ENCODE measurements around the gene BAG2. TPM values are rescaled to one million over a fixed set of nuclear protein-coding genes. Genes with fewer than 3 reads are reported as not detected.

Gene BAG2
- polyA plus RNA-seq, 1 donor from 2014 or later, result 3.2 TPM

DNA sequence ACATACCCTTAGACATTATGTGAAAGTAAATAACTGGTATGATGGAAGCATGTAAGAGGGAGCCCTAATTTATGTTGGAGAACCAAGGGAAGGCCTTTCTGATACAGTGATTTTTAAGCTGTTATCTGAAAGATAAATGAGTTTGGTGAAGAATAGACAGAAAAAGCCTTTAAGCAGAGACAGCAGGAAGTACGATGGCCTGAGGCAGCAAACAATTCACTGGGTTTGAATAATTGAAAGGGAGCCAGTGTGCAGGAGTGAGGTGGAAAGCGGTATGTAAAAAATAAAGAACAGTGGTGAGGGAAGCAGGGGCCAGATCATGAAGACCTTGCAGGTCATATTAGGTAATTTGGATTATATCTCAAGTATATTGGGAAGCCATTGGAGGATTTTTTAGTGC is 54.1 kb downstream of the BAG2 start:
- Histone ChIP-seq H3K9ac (ENCODE audit: low read length) (no peak overlapping the region), H3K27ac (ENCODE audit: low read length) (no peak overlapping the region), H3K4me2 (ENCODE audit: low read length) (no peak overlapping the region), H3K36me3 (ENCODE audit: insufficient read depth, low read length) (no peaks in the 10 kb centered on the region), H3K9me2 (ENCODE audit: insufficient read depth, low read length) (no peaks in the 10 kb centered on the region), H3F3A (ENCODE audit: insufficient read depth, low read length, poor library complexity, severe bottlenecking) (no peaks in the 10 kb centered on the region), H3K27me3 (ENCODE audit: insufficient read depth, low read depth, low read length) (no peaks in the 10 kb centered on the region), H3K9me3 (ENCODE audit: low read length) (no peaks in the 10 kb centered on the region), H4K20me1 (ENCODE audit: insufficient read depth) (no peaks in the 10 kb centered on the region), H2AFZ (ENCODE audit: low read depth, low read length) (no peak overlapping the region), H3K4me3 (ENCODE audit: low read length) (no peak overlapping the region), H3K79me2 (replicated peaks; ENCODE audit: insufficient read depth, low read length) (no peaks in the 10 kb centered on the region)
- TF ChIP-seq CTCF (IDR thresholded peaks at IDR 0.05; ENCODE audit: poor library complexity, severe bottlenecking) (no peak), TAF1 (IDR thresholded peaks at IDR 0.05; ENCODE audit: low read depth) (no peak), POLR2AphosphoS5 (IDR thresholded peaks at IDR 0.05) (no peak), MXI1 (conservative IDR thresholded peaks at IDR 0.05; ENCODE audit: poor library complexity, severe bottlenecking) (no peak), EZH2 (IDR thresholded peaks at IDR 0.05; ENCODE audit: borderline replicate concordance, insufficient read depth, low read length, poor library complexity, severe bottlenecking) (no peak), SMC3 (conservative IDR thresholded peaks at IDR 0.05; ENCODE audit: poor library complexity) (no peak), EP300 (conservative IDR thresholded peaks at IDR 0.05; ENCODE audit: poor library complexity, severe bottlenecking) (no peak)
- TF ChIP-seq, protein P1, sequence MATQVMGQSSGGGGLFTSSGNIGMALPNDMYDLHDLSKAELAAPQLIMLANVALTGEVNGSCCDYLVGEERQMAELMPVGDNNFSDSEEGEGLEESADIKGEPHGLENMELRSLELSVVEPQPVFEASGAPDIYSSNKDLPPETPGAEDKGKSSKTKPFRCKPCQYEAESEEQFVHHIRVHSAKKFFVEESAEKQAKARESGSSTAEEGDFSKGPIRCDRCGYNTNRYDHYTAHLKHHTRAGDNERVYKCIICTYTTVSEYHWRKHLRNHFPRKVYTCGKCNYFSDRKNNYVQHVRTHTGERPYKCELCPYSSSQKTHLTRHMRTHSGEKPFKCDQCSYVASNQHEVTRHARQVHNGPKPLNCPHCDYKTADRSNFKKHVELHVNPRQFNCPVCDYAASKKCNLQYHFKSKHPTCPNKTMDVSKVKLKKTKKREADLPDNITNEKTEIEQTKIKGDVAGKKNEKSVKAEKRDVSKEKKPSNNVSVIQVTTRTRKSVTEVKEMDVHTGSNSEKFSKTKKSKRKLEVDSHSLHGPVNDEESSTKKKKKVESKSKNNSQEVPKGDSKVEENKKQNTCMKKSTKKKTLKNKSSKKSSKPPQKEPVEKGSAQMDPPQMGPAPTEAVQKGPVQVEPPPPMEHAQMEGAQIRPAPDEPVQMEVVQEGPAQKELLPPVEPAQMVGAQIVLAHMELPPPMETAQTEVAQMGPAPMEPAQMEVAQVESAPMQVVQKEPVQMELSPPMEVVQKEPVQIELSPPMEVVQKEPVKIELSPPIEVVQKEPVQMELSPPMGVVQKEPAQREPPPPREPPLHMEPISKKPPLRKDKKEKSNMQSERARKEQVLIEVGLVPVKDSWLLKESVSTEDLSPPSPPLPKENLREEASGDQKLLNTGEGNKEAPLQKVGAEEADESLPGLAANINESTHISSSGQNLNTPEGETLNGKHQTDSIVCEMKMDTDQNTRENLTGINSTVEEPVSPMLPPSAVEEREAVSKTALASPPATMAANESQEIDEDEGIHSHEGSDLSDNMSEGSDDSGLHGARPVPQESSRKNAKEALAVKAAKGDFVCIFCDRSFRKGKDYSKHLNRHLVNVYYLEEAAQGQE (IDR thresholded peaks at IDR 0.05; ENCODE audit: borderline replicate concordance), result no peak

Other genes with a start within 250 kb of the BAG2 start
- gene BEND6, start 217.2 kb upstream of the BAG2 start, polyA plus RNA-seq, result 5.4 and 8.6 TPM in 2 replicates
- gene KIAA1586, start 125.6 kb upstream of the BAG2 start, polyA plus RNA-seq, result 27.1 and 34.4 TPM in 2 replicates
- gene ZNF451, start 82.1 kb upstream of the BAG2 start, polyA plus RNA-seq, result 48.7 and 60.2 TPM in 2 replicates
- 11.7 and 14.5 TPM in 2 replicates for gene RAB23, start 50.0 kb downstream of the BAG2 start, polyA plus RNA-seq
- gene PRIM2, start 145.3 kb downstream of the BAG2 start, polyA plus RNA-seq, result 10.0 and 12.5 TPM in 2 replicates